SW 1271 (cell line): Measurements from ENCODE around the gene ZNF467.

Experiments used
- DNase-seq, 2 experiments: peaks; one replicate each; lab custom pipeline; 2025; lab: John Stamatoyannopoulos, UW

ZNF467 gene

DNA sequence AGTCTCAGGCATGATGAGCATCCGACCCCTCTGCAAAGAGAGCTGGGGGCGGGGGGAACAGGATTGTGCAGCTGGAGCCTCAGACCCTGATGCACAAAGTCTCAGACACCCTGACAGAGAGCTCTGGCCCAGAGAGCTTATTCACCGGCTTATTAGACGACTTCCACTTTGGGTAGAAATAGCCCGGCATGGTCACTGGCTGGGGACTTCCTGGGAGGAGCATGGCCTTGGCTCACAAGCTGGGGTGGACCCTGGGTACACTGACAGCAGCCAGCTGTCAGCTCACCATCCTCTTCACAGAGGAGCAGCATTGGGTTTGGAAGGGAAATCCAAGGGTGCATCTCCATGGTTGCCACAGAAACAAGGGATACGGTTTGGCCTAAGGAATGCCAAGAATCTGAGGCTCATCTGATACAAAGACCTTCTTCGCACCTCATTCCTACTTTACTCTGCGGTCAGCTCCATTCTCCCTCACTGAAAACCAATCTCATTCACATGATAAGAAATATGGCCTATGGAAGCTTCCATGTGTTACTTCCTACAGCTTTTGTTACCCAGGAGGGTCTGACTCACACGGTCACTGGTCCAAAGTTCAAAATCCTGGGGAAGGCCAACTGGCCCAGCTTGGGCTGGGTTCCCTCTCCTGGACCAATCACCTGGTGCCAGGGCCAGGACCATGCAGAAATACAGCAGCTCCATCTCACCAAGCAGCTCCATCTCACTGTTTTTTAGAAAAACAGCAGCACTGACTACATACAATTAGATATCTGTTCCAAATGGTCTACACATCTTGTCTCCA is 25.1 kb downstream of the ZNF467 start:
- no peak for DNase-seq

DNA sequence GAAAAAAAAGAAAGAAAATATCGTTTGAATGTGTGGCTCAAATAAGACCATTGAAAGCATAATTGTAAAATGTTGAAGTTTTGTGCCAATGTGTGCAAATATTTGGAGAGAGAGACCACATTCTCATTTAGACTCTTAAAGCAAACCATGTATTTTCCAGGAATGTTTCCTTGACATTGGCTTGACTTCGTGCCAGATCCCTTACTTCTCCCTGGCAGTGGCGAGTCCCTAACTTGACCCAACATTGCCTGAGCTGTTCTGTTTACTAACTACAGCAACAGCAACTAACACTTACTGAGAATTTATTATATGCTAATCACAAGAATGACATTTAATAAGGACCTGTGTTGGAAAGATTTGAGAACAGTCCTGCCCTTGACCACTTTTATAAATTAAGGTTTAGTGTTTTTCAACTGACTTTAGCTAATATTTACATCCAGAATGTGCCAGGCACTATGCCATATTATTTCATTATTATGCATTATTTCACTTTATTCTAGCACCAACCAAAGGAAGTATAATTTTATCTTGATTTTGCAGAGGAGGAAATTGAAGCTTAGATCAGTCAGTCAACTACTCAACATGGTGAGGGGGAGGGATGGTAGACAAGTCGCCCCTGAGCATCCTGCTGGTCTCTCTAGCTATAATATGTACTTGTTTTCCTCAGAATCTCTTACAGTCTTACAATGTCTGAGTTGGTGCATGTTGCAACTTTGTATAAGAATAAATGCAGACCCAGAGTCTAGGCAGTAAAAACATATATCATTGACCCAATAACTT is 29.7 kb downstream of the ZNF467 start:
- no peak for DNase-seq

DNA sequence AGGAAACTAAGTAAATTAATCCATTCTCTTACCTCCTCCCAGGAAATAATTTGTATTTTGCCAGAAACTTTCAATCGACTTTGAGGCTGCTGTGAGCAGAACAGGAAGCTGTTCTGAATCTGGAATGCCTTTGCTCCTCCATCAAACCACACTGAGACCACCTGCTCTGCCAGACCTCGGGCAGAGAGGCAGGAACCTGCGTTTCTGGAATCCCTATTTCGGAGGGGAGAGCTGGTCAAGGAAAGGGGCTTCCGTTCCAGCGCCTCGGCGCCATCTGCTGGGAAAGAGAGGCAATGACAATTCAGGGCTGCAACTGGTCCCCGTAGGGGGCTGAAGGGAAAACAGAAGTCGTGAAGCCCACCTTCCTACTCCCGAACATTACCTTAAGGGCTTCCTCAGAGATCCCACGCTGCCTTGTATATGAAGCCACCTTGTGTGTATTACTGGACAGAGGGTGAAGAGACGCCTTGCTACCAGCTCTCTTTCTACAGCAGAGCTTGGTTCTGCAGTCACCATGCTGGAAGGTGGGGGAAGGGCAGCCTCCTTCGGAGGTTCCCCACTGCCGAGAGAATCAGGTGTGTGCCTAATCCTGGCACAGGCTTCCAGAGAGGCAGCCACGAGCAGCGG is 31.2 kb downstream of the ZNF467 start:
- peak in 1 of 2 experiments; percentile 56 for DNase-seq

DNA sequence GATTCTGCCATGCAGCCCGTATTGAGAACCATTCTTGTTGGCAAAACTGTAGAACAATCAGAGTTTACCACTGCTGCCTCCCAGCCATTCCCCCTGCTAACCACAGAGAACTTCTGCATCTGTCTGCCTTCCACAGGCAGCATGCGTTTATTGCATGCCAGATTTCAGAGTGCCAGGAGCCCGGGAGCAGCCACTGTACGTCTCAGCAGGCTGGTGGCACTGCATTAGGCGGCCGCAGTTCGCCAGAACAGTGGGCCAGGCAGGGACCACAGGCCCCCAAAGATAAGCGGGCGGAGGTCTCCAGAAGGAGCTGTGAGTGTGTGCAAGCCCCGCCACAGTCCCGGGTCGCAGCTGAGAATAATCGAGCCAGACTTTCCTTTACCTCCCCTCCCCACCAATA is 31.8 kb downstream of the ZNF467 start:
- no peak for DNase-seq

DNA sequence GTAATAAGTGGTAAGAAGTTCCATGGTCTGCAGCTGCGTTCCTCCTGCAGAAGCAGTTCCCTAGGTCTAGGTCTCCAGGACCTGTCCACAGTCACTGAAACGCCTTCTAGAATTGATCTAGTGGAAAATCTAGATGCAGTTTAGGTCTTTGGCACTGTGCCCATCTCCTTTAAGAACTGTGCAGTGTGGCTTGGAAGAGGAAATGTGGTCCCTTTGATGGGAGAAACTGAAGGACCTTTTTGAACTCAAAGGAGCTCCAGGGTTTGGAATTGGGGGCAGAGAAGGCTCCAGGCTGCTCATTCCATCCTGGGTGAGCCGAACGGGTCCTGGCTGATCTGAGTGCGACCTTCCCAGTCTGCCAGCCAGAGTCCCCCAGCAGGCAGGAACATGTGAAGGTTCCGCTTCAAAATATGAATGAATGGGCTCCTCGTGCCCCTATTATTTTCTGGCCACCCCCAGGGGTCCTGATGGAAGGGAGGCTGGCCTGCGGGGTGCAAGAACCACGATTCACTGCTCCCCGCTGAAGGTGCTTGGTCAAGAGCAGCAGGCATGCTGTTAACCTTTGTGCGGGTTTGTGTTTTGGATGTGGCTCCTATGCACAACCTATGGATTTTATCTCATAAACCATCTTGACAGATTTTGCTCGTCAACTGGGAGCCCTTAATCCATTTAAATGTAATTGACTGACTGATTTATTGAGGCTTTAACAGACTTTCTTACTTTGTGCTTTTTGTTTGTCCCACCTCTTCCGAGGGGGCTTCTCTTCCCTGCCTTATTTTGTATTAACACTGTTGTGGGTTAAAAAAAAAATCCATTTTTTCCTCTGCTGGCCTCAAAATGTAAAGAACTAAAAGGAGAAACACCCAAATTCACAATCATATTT is 36.7 kb downstream of the ZNF467 start:
- no peak for DNase-seq

DNA sequence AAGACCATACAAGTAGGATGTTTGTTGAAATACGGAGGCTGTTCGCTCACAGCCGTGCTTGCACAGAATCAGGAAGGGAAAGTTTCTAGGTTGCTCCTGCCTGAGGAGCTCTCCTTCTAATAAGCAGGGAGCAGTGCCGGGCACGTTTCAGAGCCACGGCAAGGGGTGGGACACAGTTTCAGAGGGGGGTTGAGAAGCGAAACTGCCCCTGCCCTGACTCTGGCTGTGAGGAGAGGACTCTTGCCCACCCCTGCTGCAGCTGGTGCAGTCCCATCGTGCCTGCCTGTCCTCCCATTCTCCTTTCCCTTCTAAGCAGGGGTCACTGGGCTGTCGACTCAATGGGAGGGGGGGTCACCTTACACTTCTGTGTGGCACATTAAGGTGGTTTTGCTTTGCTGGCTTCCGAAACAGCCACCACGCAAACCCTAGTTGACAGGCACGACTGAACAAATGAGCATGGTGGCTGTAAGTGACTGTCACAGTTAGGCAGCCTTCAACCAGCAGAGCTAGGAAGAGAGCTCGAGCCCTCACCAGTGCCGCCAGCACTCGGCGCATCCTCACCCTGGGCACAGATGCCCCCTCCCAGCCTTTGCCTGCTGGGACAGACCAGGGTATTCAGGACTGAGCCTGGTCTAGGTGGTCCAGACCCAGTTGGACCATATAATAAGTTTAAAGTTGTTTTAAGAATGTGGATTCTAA is 37.5 kb downstream of the ZNF467 start:
- DNase-seq = no peak

DNA sequence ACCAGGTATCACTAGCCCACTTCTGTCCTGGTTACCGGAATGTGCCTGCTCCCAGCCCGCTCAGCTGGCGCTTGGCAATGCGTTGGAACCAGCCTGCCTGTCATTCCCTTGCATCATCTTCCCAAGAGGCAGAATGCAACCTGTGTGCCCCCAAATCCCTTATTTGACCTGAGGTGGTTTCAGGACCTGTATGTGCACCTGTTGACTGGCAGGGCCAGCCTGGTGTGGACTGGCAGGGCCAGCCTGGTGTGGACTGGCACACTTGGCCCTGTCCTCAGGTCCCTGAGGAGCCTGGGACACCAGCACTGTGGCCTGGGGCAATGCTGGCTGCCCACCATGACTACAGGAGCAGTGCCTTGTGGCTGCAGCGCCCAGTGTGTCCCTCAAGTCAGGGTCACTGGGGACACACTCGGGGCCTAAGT is 38.2 kb downstream of the ZNF467 start:
- no peak for DNase-seq

DNA sequence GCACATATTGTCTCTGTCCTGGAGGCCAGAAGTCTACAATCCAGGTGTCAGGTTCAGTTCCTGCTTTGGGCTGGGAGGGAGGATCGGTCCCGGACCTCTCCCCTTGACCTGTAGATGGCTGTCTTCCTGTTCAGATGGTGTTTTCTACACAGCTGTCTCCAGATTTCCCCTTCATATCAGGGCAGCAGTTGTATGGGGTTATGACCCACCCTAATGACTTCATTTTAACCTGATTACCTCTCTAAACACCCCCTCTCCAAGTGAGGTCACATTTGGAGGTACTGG is 38.7 kb downstream of the ZNF467 start:
- DNase-seq = no peak

DNA sequence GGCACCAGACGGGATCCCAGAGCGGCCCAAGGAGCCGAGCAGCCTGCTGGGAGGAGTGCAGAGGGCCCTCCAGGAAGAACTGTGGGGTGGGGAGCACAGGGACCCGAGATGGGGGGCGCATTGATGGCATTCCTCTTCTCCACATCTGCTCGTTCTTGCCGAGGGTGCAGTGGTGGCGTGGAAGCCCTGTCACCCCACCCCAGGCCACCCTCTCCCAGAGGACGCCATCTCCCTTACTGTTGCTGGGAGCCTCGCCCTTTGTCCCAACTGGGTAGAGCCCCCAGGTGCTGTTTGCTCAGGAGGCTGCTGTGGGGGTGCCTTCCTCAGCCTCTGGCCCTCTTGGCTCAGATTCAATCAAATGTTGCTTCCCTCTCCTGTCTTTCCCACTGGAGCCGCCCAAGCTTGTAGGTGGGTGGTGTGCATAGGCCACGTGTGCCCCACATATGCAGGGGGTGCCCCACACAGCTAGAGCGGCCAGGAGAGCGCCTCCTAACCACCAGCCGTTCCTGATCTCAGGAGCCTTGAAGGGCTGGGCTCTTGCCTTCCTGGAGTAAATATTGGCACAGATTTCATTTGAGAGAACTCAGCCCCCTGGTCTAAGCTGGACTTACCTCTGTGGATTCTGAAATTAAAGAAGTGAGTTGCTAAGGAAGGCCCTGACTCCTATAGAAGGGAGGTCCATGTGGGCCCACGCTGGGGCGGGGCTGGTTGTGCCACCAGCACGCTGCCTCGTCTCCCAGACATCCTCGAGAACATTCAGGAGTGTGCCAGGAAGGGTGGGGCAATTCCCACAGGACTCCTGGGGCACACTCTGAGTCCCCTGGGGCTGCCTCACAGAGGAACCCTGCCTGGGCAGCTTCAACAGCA is 39.2 kb downstream of the ZNF467 start:
- no peak for DNase-seq

DNA sequence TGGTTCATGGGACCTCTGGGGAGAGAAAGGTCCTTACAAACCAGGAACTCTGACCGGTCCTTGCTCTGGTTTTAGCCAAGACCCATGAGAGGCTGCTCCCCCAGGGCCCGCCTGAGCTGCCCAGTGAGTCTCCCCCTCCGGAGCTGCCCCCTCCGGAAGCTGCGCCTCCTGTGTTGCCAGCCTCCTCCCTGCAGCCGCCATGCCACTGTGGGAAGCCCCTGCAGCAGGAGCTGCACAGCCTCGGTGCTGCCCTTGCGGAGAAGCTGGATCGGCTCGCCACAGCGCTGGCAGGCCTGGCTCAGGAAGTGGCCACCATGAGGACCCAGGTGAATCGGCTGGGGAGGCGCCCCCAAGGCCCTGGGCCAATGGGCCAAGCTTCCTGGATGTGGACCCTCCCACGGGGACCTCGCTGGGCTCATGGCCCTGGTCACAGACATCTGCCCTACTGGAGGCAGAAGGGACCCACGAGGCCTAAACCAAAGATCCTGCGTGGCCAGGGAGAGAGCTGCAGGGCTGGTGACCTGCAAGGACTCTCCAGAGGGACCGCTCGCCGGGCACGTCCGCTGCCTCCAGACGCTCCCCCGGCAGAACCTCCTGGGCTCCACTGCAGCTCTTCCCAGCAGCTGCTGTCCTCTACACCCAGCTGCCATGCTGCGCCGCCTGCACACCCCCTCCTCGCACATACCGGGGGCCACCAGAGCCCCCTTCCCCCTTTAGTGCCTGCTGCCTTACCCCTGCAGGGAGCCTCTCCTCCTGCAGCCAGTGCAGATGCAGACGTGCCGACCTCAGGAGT is 40.1 kb downstream of the ZNF467 start:
- DNase-seq = no peak

DNA sequence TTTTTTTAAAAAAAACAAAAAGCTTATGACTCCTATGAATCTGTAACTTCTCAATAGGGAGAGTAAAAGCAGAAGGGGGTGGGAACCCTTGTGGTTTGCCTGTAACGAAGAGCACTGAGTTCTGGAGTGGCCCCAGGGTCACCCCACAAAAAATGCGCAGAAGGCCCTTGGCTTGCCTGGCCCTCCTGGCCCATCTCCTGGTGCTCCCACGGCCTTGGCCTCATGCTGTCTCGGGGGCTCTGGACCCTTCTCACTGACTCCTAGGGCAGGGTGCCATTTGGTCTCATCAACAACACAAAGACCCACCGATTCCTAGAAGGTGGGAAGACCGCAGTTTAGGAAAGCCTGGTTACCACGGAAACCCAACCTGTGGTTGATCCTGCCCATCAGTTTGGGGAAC is 40.8 kb downstream of the ZNF467 start:
- no peak for DNase-seq

DNA sequence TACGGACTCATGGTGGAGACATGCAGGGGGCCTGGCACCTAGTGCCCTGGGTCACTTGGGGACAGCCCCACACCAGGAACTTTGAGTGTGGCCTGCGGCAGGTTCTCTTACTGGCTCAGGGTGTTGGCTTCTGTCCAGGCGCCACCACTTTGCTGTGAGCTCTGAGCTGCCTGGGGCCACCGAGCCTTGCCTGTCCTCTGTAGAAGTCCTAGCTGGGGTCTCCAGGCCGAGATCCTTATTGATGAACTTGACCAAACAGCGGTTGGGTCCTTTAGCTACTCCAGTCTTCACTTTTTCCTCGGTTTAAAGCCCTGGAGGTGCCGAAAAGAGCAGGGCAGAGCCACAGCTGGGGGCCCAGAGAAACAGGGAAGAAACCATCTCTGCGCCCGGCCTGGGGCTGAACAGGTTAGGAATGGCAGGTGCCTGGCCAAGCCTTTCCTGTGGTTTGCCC is 41.3 kb downstream of the ZNF467 start:
- no peak for DNase-seq

DNA sequence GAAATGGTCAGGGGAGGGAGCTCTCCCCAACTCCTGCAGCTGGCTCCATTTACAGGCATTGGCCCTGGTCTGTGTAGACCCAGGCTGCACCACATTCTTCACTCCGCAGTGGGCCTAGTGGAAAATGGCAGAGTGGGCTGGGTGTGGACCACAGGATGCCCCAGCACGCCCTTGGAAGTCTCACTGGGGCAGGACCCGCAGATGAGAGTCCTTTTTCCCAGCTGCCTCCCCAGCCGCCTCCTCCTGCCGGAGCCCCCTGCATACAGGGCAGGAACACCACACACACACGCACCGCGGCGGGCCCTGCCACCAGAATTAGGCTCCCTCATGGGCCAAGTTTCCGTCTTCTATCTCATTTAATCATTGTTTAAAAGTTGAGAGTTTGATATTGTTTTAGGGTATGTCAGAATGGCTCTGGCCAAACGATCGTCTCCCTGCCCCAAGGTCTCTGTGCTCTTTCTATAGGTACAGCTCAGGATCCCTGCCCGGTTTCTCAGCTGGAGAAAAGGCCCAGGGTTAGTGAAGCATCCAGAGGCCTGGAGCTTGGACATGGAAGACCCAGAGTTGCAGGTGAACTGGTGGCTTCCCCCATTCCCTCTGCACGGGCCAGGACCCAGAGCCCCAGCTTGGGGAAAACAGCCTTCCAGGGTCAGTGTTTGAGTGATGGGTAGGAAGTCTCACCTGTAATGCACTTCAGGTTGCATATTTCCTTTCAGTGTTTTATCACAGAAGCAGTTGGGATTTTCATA is 42.0 kb downstream of the ZNF467 start:
- no peak for DNase-seq

DNA sequence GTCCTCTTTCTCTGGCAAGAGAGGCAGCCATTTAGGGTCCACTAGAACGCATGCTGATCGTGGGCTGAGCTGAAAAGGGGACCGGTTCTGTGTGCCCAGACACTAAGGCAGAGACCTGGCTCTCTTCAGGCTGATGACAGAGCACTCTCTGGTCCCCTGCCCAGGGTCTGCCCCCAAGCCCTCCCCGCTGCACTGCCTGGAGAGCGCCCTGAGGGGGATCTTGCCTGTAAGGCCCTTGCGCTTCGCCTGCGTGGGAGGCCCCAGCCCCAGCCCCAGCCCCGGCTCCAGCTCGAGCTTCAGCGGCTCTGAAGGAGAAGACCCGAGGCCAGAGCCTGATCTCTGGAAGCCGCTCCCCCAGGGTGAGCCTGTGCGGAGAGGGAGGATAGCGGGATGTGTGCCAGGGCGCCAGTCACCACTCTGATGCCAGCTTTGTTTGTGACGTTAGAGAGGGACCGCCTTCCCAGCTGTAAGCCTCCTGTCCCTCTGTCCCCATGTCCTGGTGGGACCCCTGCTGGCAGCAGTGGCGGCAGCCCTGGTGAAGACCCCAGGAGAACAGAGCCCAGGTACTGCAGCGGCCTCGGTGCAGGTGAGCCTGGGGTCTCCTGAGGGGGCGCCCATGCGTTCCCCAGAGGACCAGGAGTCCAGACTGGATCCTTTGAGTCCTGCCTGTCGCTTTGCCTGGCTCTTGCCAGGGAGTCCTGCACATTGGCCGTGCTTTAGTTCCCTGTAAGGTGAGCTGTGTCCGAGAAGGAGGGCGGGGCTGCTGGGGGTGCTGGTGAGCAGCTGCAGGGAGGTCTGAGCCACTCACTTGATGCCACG is 43.2 kb downstream of the ZNF467 start:
- no peak for DNase-seq

DNA sequence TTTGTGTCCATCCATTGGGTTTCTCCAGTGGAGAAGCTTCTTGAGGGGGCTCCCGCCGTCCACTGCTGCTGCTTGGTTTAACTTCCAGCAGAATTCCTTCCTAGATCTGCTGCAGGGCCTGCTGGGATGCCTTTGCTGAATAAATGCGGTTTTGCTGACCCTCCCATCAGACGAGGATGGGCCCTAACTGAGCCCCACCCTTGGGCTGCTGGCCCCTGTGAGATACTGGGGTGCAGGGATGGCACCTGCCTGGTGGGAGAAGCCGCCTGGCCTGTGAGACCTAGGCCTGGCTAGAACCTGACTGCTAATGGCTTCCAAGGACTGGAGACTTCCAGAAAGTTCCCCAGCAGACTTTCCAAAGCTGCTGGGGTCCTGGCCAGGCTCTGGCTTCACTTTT is 43.8 kb downstream of the ZNF467 start:
- no peak for DNase-seq

DNA sequence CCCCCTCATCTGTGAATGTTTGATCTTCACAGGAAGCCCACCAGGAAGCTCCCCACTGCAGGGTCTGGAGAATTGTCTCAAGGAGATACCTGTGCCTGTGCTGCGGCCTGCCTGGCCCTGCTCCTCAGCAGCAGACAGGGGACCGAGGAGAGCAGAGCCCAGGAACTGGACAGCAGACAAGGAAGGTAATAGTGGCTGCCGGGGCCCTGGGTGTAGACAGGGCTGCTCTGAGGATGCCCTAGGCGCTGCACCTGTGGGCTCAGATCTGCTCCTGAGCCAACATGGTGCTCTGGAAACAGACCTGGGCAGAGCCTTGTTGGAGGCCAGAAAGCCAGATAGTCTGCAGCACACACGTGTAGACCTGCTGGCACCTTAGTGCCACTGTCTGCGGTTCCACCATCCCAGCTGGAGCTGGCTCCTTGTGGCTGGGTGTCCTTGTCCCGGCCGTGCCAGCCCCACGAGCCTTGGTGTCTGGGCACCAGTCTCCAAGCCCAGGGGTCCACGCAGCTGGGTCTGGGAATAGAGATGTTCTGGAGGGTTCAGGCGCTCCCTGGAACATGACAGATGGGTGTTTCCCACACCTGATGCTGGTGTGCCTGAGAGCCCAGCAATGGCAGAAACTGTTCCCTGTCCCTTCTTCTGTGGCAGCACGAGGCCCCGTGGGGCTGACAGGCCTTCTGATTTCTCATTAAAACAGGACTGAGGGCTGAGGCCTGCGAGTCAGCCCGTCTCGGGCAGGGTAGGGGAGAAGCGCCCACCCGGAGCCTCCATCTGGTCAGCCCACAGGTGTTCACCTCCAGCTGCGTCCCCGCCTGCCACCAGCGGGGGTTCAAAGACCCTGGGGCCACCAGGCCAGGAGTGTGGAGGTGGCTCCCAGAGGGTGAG is 44.7 kb downstream of the ZNF467 start:
- no peak for DNase-seq

DNA sequence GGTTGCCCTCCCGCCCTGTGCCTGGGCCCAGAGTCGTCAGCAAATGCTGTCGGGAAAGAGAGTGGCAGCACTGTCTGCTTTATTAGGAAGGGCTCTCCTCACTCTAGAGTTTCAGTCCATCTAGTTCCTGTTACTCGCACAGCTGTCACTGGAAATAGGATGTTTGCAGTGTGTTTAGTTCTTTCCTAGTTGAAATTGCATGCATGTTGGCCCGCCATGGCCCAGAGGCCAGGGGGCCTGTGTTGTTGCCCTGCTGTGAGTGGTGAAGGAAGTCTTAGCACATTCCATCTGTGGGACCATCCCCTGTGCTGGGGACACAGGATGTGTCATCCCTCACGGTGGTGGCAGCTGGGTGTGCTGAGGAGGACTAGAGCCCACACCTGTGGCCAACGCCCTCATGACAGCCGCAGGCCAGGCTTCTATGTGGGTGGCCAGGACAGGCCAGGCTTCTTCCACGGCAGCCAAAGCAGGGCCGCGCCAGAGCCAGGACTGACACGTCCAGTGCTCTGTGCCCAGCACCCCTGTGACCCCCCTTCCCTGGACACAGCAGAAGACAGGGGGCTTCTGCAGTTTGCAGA is 45.4 kb downstream of the ZNF467 start:
- DNase-seq = no peak
